ENCODE results near the gene ACOXL. TPM values are rescaled to one million over a fixed set of nuclear protein-coding genes. Genes with fewer than 3 reads are reported as not detected.

ACOXL gene
- total and polyA plus RNA-seq, 2 donors (not counting 3 experiments of a cell fraction or from before 2014, with no cell fraction given), result not detected

- DNase-seq (ENCODE audit: low read depth, low spot score) (no peak), FAIRE-seq (no peak)
- no peak overlapping the region for H3K9ac ChIP-seq (replicated peaks; ENCODE audit: extremely low read depth, insufficient read depth, low read length)
- no peaks in the 10 kb centered on the region for H4K20me1 ChIP-seq (replicated peaks; ENCODE audit: control insufficient read depth, extremely low read depth, insufficient read depth, low read length)
- BruUV-seq (replicated peaks), result no TSS peak
- no peak overlapping the region for H3K27ac ChIP-seq (ENCODE audit: insufficient read depth, low read depth, low read length)
- intact Hi-C loops (cut with micrococcal nuclease), result no loop called here
- TF ChIP-seq JUN (IDR thresholded peaks at IDR 0.05; ENCODE audit: borderline replicate concordance, insufficient read depth, insufficient read length, low read depth) (no peak), CTCF (IDR thresholded peaks at IDR 0.05; ENCODE audit: extremely low read depth in 1 of 2, insufficient read depth in 1 of 2, low read depth in 1 of 2, low read length in 2 of 2) (no peak), POLR2A (IDR thresholded peaks at IDR 0.05; ENCODE audit: low read depth, low read length) (no peak), GATA2 (IDR thresholded peaks at IDR 0.05; ENCODE audit: insufficient read depth, insufficient read length, low read depth, low read length) (no peak), FOS (IDR thresholded peaks at IDR 0.05; ENCODE audit: borderline replicate concordance, insufficient read depth, low read length) (no peak), POLR2AphosphoS5 (IDR thresholded peaks at IDR 0.05; ENCODE audit: insufficient read depth, low read depth, low read length) (no peak), MYC (IDR thresholded peaks at IDR 0.05; ENCODE audit: low read depth, low read length) (no peak), EZH2 (IDR thresholded peaks at IDR 0.05; ENCODE audit: borderline replicate concordance, low read depth, low read length, severe bottlenecking) (no peak), MAX (IDR thresholded peaks at IDR 0.05; ENCODE audit: insufficient read depth, insufficient read length) (no peak)
- no peaks in the 10 kb centered on the region for H3K9me1 ChIP-seq (replicated peaks; ENCODE audit: control insufficient read depth, extremely low read depth, insufficient read depth, low read length)
- no peaks in the 10 kb centered on the region for H3K79me2 ChIP-seq (ENCODE audit: control insufficient read depth, insufficient read depth, low read length)
- CTCF ChIA-PET, result interaction anchor here (0.6 to 2.6 kb wide), 3 partner anchors 9 to 41 kb away, joined by 3 to 11 read pairs (median 4); no protein-coding TSS in a partner anchor
- H3K27me3 ChIP-seq (ENCODE audit: control insufficient read depth in 2 of 2, insufficient read depth in 2 of 2, low read length in 2 of 2), result peaks cover 2 to 7% of the 10 kb centered on the region in 2 experiments
- no peak overlapping the region for H3K4me2 ChIP-seq (ENCODE audit: insufficient read depth, low read length)
- H3K4me1 ChIP-seq (ENCODE audit: control insufficient read depth, extremely low read depth, insufficient read depth, low read length), result no peaks in the 10 kb centered on the region
- POLR2A ChIA-PET, result no interaction called here
- H3K4me3 ChIP-seq (replicated peaks in 1 of 3; ENCODE audit: insufficient read depth in 1 of 3, low read depth in 1 of 3, low read length in 3 of 3), result no peak overlapping the region
- dilution Hi-C loops (cut with MboI; ENCODE audit: extremely low pct_ligation_motif_present, low sequenced_read_pairs), result no loop called here
- H3K9me3 ChIP-seq (replicated peaks; ENCODE audit: control insufficient read depth, insufficient read depth, low read length), result no peaks in the 10 kb centered on the region
- no peak overlapping the region for H2AFZ ChIP-seq (ENCODE audit: low read depth, low read length)
- H3K36me3 ChIP-seq (ENCODE audit: control insufficient read depth in 2 of 2, extremely low read depth in 1 of 2, insufficient read depth in 2 of 2, low read length in 2 of 2), result no peaks in the 10 kb centered on the region
These were observed 120.3 kb downstream of the ACOXL start for GRCh38 chr2:110852541-110853263.
